Activated B cell treated with CpG ODN at 0.5 μM for 24 hours (primary cell): Measurements from ENCODE around the gene NLGN2. TPM values are rescaled to one million over a fixed set of nuclear protein-coding genes. Genes with fewer than 3 reads are reported as not detected.

Experiments used
- ATAC-seq: fragments of 200-7000 bp; cut with Tn5 transposase; one replicate; pipeline ENCODE4 v1.10.0; 2021; ENCODE audit warnings: low read depth, mild to moderate bottlenecking, moderate library complexity
- CTCF ChIA-PET: fragments of 350-600 bp; sonication (Branson Sonifier 250); formaldehyde crosslinking; loops from one replicate; lab custom pipeline; 2021; ENCODE audit warnings: antibody characterized with exemption; lab: Charles Lee
- POLR2A ChIA-PET: fragments of 350-600 bp; sonication (Branson Sonifier 250); formaldehyde crosslinking; loops from one replicate; lab custom pipeline; 2021; ENCODE audit warnings: antibody characterized with exemption; lab: Charles Lee
- DNase-seq: peaks from one replicate; pipeline ENCODE4 v3.0.0; 2022
- H3K27ac Mint-ChIP-seq: one replicate; pipeline ENCODE4 v1.8.0; 2020; ENCODE audit warnings: mixed read lengths
- H3K27me3 Mint-ChIP-seq: one replicate; pipeline ENCODE4 v1.8.0; 2021; ENCODE audit warnings: mixed read lengths
- H3K36me3 Mint-ChIP-seq: one replicate; pipeline ENCODE4 v1.8.0; 2021; ENCODE audit warnings: low read depth, mixed read lengths
- H3K4me1 Mint-ChIP-seq: one replicate; pipeline ENCODE4 v1.8.0; 2021; ENCODE audit warnings: mixed read lengths
- H3K4me3 Mint-ChIP-seq: one replicate; pipeline ENCODE4 v1.8.0; 2020; ENCODE audit warnings: mild to moderate bottlenecking, mixed read lengths
- H3K9me3 Mint-ChIP-seq: one replicate; pipeline ENCODE4 v1.8.0; 2020; ENCODE audit warnings: mixed read lengths
- intact Hi-C: fragments of 100-400 bp; cut with micrococcal nuclease; formaldehyde crosslinking; loops from one replicate; pipeline ENCODE4 v1.15.1; 2024
- total RNA-seq: library from RNA; stranded (reverse); gene quantifications from 2 replicates; pipeline ENCODE4 v1.2.3, GENCODE V29; 2022
- TF ChIP-seq, protein P1 (sequence below): fragments of 200-600 bp; IDR thresholded peaks from one replicate; pipeline ENCODE4 v1.8.0; 2022; ENCODE audit warnings: antibody characterized with exemption, mild to moderate bottlenecking

Gene NLGN2
- total RNA-seq, 1 donor from 2014 or later = 1.1 TPM

DNA sequence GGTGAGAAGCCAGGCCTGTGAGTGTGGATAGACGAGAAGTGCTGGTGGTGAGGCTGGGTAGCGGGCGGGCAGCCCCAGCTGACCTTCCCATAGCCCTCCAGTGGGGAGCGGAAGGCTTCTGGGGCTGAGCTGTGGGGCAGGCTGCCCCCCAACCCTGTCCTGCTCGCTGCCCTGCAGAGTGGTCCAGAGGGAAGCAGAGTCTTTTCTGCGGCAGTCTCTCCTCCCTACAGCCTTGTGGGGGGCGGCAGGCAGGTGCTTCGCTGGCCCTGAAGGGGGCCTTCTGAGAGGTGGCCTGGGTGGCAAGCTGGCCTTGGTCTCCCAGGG lies 3.7 kb downstream of the NLGN2 start:
- Mint-ChIP-seq H3K4me3 (no peak overlapping the region), H3K9me3 (no peaks in the 10 kb centered on the region), H3K36me3 (no peaks in the 10 kb centered on the region), H3K27ac (no peak overlapping the region), H3K4me1 (peaks cover 2% of the 10 kb centered on the region), H3K27me3 (peaks cover 11% of the 10 kb centered on the region)
- DNase-seq = no peak
- ChIA-PET POLR2A (no interaction called here), CTCF (no interaction called here)
- intact Hi-C loops = no loop called here
- TF ChIP-seq, protein P1, sequence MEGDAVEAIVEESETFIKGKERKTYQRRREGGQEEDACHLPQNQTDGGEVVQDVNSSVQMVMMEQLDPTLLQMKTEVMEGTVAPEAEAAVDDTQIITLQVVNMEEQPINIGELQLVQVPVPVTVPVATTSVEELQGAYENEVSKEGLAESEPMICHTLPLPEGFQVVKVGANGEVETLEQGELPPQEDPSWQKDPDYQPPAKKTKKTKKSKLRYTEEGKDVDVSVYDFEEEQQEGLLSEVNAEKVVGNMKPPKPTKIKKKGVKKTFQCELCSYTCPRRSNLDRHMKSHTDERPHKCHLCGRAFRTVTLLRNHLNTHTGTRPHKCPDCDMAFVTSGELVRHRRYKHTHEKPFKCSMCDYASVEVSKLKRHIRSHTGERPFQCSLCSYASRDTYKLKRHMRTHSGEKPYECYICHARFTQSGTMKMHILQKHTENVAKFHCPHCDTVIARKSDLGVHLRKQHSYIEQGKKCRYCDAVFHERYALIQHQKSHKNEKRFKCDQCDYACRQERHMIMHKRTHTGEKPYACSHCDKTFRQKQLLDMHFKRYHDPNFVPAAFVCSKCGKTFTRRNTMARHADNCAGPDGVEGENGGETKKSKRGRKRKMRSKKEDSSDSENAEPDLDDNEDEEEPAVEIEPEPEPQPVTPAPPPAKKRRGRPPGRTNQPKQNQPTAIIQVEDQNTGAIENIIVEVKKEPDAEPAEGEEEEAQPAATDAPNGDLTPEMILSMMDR = no peak
- ATAC-seq = no peak

DNA sequence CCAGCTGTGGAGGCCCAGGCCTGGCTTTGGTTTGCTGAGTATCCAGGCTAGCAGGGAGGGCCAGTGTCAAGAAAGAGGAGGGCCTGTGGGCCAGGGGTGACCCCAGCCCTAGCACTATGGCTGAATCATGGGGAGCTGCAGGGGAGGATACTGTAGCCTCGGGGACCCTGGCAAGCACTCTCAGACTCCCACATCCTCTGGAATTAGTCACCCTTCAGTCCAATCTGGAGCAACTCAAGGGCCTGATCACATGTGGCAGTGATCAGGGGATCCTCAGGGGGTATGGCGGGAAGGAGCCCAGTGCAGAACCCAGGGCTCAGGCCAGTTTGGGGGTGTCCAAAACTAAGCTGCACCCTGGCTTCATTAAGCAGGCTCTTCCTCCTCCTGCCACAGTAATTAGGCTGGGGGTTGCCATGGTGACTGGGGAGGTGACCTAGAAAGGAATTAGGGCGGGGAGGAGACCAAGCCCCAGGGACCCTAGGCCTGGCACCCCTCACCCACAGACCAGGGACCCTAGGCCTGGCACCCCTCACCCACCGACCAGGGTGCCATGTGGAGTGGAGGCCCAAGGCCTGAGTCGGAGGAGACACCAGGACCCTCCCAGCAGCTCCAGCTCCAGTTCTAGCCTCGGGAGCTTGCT lies 5.8 kb downstream of the NLGN2 start:
- Mint-ChIP-seq H3K4me1 (no peaks in the 10 kb centered on the region), H3K4me3 (no peak overlapping the region), H3K27ac (no peak overlapping the region), H3K9me3 (no peaks in the 10 kb centered on the region), H3K27me3 (peaks cover 9% of the 10 kb centered on the region), H3K36me3 (no peaks in the 10 kb centered on the region)
- TF ChIP-seq, protein P1 = no peak
- ChIA-PET POLR2A (interaction anchor here (1.2 kb wide), 1 partner anchor 30 kb away, joined by 3 read pairs; no protein-coding TSS in a partner anchor), CTCF (no interaction called here)
- DNase-seq (no peak), ATAC-seq (no peak)
- intact Hi-C loops = no loop called here

DNA sequence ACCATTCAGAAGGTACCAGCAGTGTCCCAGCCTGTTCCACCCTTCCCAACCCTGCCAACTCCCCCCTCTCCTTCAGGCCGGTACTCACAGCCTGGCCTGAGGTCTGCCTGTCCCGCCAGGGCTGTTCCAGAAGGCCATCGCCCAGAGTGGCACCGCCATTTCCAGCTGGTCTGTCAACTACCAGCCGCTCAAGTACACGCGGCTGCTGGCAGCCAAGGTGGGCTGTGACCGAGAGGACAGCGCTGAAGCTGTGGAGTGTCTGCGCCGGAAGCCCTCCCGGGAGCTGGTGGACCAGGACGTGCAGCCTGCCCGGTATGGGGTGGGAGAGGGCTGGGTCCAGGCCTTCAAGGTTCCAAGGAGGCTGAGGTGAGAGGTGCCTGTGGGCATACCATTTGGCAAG lies 7.2 kb downstream of the NLGN2 start:
- Mint-ChIP-seq H3K4me3 (no peak overlapping the region), H3K9me3 (no peaks in the 10 kb centered on the region), H3K4me1 (no peaks in the 10 kb centered on the region), H3K27ac (no peak overlapping the region), H3K36me3 (no peaks in the 10 kb centered on the region), H3K27me3 (peaks cover 5% of the 10 kb centered on the region)
- DNase-seq = no peak
- ATAC-seq = no peak
- ChIA-PET CTCF (no interaction called here), POLR2A (interaction anchor here (0.6 kb wide), 1 partner anchor 40 kb away, joined by 10 read pairs; no protein-coding TSS in a partner anchor)
- TF ChIP-seq, protein P1 = no peak
- intact Hi-C loops = no loop called here

DNA sequence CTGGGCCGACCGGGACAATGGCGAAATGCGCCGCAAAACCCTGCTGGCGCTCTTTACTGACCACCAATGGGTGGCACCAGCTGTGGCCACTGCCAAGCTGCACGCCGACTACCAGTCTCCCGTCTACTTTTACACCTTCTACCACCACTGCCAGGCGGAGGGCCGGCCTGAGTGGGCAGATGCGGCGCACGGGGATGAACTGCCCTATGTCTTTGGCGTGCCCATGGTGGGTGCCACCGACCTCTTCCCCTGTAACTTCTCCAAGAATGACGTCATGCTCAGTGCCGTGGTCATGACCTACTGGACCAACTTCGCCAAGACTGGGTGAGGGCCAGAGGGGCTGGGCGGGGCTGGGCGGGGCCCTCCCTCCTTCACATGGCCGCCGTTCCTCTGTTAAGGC lies 8.1 kb downstream of the NLGN2 start:
- ChIA-PET POLR2A (no interaction called here), CTCF (no interaction called here)
- Mint-ChIP-seq H3K4me3 (no peak overlapping the region), H3K36me3 (no peaks in the 10 kb centered on the region), H3K27ac (no peak overlapping the region), H3K4me1 (no peaks in the 10 kb centered on the region), H3K27me3 (peaks cover 3% of the 10 kb centered on the region), H3K9me3 (no peaks in the 10 kb centered on the region)
- intact Hi-C loops = no loop called here
- DNase-seq = no peak
- no peak for ATAC-seq
- TF ChIP-seq, protein P1 = no peak

DNA sequence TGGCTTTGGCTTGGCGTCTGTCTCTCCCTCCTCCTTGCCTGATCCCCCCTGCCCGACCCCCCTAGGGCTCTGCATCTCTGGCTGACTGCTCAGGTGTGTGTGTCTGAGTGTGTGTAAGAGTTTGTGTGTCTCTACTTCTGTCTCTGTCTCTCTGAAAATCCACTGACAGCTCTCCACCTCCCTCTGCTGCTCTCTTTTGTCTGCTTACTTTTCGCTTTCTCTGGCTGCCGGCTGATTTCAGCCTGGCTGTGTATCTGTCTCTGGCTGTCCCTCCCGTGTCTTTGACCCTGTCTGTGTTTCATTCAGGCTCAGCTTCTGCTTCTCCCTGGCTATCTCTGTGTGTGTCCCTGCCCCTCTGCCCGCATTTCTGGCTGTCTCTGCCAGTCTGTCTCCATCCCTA lies 8.7 kb downstream of the NLGN2 start:
- CTCF ChIA-PET = no interaction called here
- no peaks in the 10 kb centered on the region for H3K36me3 Mint-ChIP-seq
- POLR2A ChIA-PET = interaction anchor here (0.5 kb wide), 1 partner anchor 450 kb away, joined by 4 read pairs; no protein-coding TSS in a partner anchor

More for the DNA sequence above, 8.7 kb downstream of the NLGN2 start:
- TF ChIP-seq, protein P1 = no peak
- H3K4me1 Mint-ChIP-seq = no peaks in the 10 kb centered on the region
- no peak for DNase-seq
- ATAC-seq = no peak
- no peak overlapping the region for H3K4me3 Mint-ChIP-seq
- intact Hi-C loops = no loop called here
- H3K27ac Mint-ChIP-seq = no peak overlapping the region
- H3K27me3 Mint-ChIP-seq = peaks cover 3% of the 10 kb centered on the region
- no peaks in the 10 kb centered on the region for H3K9me3 Mint-ChIP-seq
